Measurements from ENCODE around the gene RPH3AL.

GRCh38 chr17:282000-282911 is 70.4 kb downstream of the RPH3AL start:
- TF ChIP-seq EP300 (IDR thresholded peaks at IDR 0.05) = no peak
- no peak for TF ChIP-seq CTCF (IDR thresholded peaks at IDR 0.05)
- TF ChIP-seq POLR2AphosphoS5 (IDR thresholded peaks at IDR 0.05) = no peak
- TF ChIP-seq POLR2A (IDR thresholded peaks at IDR 0.05) = no peak

All from gastroesophageal sphincter (tissue), 3 donors.